ENCODE measurements around the gene OR51E1. TPM values are rescaled to one million over a fixed set of nuclear protein-coding genes. Genes with fewer than 3 reads are reported as not detected.

OR51E1 gene
- total and polyA plus RNA-seq, 9 of the 15 experiments (the other 6 are each of a cell fraction or from before 2014, with no cell fraction given): 0.03 to 0.04 TPM; not detected in 7

DNA sequence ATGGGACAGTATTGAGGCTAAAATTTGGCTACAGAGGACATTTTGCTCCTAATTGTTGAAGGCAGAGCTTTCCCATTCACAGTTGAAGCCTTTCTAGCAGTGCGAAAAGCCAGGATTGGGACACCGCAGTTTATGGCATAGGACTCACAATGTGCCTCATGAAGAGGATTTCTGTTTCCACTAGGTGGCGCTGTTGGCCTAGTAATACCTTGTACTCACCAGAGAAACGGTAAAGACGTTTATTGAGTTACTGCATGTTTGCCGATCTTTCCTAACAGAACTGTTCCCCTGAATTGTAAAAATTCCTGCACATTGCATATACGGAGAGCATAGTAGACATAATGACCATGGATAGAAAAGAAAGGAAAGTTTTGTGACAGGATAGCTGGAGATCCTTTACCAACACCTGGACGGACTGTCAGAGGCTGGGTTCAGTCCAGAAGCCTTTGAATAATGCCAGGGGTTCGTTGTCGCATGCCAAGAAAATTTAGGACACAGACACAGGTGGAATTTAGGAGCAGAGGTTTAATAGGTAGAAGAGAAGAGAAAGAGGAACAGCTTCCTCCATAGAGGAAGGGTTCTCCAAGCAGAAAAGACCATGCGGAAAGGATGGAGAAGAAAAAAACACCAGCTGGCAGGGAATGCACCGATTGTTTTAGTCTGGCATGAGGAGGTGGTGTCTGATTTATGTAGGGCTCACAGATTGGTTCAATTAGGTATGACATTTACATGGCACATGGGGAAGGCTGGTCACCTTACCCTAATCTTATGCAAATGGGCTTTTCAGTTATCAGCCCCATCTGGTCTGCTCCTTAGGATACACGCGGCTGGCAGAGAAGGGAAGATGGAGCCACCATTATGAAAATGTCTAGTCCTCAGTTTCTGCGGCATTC, 17.3 kb upstream of the OR51E1 start (continued):
- TF ChIP-seq, protein P1, sequence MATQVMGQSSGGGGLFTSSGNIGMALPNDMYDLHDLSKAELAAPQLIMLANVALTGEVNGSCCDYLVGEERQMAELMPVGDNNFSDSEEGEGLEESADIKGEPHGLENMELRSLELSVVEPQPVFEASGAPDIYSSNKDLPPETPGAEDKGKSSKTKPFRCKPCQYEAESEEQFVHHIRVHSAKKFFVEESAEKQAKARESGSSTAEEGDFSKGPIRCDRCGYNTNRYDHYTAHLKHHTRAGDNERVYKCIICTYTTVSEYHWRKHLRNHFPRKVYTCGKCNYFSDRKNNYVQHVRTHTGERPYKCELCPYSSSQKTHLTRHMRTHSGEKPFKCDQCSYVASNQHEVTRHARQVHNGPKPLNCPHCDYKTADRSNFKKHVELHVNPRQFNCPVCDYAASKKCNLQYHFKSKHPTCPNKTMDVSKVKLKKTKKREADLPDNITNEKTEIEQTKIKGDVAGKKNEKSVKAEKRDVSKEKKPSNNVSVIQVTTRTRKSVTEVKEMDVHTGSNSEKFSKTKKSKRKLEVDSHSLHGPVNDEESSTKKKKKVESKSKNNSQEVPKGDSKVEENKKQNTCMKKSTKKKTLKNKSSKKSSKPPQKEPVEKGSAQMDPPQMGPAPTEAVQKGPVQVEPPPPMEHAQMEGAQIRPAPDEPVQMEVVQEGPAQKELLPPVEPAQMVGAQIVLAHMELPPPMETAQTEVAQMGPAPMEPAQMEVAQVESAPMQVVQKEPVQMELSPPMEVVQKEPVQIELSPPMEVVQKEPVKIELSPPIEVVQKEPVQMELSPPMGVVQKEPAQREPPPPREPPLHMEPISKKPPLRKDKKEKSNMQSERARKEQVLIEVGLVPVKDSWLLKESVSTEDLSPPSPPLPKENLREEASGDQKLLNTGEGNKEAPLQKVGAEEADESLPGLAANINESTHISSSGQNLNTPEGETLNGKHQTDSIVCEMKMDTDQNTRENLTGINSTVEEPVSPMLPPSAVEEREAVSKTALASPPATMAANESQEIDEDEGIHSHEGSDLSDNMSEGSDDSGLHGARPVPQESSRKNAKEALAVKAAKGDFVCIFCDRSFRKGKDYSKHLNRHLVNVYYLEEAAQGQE (IDR thresholded peaks at IDR 0.05; ENCODE audit: borderline replicate concordance): peak; percentile 72
- TF ChIP-seq, protein P1 (CRISPR knock-in tag; IDR thresholded peaks at IDR 0.05; ENCODE audit: low read depth): no peak
- TF ChIP-seq TSC22D4 (tag; IDR thresholded peaks at IDR 0.05): no peak
- TF ChIP-seq LCOR (CRISPR knock-in tag; IDR thresholded peaks at IDR 0.05): 0 out of 2 replicates have a peak, but pooled peaks have one; percentile 41
- TF ChIP-seq, protein P2, sequence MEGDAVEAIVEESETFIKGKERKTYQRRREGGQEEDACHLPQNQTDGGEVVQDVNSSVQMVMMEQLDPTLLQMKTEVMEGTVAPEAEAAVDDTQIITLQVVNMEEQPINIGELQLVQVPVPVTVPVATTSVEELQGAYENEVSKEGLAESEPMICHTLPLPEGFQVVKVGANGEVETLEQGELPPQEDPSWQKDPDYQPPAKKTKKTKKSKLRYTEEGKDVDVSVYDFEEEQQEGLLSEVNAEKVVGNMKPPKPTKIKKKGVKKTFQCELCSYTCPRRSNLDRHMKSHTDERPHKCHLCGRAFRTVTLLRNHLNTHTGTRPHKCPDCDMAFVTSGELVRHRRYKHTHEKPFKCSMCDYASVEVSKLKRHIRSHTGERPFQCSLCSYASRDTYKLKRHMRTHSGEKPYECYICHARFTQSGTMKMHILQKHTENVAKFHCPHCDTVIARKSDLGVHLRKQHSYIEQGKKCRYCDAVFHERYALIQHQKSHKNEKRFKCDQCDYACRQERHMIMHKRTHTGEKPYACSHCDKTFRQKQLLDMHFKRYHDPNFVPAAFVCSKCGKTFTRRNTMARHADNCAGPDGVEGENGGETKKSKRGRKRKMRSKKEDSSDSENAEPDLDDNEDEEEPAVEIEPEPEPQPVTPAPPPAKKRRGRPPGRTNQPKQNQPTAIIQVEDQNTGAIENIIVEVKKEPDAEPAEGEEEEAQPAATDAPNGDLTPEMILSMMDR (IDR thresholded peaks at IDR 0.05 in 2 of 3, conservative IDR thresholded peaks at IDR 0.05 in 1 of 3; ENCODE audit: insufficient read depth in 2 of 3, low read depth in 1 of 3, low read length in 3 of 3): peak; percentile 63 to 82 (median 81)
- peak; percentile 59; the same call in 1 of the 2 replicates for TF ChIP-seq CC2D1A (IDR thresholded peaks at IDR 0.05)
- TF ChIP-seq MYBL2 (IDR thresholded peaks at IDR 0.05; ENCODE audit: low read depth): no peak
- TF ChIP-seq MYBL2 (CRISPR knock-in tag; IDR thresholded peaks at IDR 0.05; ENCODE audit: borderline replicate concordance): no peak
- TF ChIP-seq RAD21 (CRISPR knock-in tag; conservative IDR thresholded peaks at IDR 0.05 in 1 of 2, IDR thresholded peaks at IDR 0.05 in 1 of 2): peak; percentile 71 to 90
- TF ChIP-seq, protein P3, sequence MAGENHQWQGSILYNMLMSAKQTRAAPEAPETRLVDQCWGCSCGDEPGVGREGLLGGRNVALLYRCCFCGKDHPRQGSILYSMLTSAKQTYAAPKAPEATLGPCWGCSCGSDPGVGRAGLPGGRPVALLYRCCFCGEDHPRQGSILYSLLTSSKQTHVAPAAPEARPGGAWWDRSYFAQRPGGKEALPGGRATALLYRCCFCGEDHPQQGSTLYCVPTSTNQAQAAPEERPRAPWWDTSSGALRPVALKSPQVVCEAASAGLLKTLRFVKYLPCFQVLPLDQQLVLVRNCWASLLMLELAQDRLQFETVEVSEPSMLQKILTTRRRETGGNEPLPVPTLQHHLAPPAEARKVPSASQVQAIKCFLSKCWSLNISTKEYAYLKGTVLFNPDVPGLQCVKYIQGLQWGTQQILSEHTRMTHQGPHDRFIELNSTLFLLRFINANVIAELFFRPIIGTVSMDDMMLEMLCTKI (IDR thresholded peaks at IDR 0.05; ENCODE audit: partially characterized antibody): no peak
- TF ChIP-seq FOSL1 (tag; conservative IDR thresholded peaks at IDR 0.05): no peak

Data from K562 (cell line).